Effector memory CD4-positive, alpha-beta T cell (primary cell): ENCODE data around the gene GOLT1A.

Experiments
- DNase-seq, 3 donors: peaks; one replicate each; pipeline ENCODE4 v3.0.0-alpha.2; 2020
- H3K27ac ChIP-seq: 2 replicates; pipeline ENCODE4 v1.7.0; 2013; ENCODE audit warnings: mild to moderate bottlenecking, low read length, moderate library complexity; ENCODE audit not compliant: insufficient read depth, poor library complexity, severe bottlenecking
- H3K27me3 ChIP-seq: replicated peaks from 2 replicates; pipeline ENCODE4 v1.7.0; 2013; ENCODE audit warnings: mild to moderate bottlenecking, low read length; ENCODE audit not compliant: insufficient read depth, control insufficient read depth, poor library complexity, severe bottlenecking
- H3K36me3 ChIP-seq: 2 replicates; pipeline ENCODE4 v1.7.0; 2013; ENCODE audit warnings: mild to moderate bottlenecking, low read length, moderate library complexity; ENCODE audit not compliant: control insufficient read depth, insufficient read depth
- H3K4me1 ChIP-seq: 2 replicates; pipeline ENCODE4 v1.7.0; 2013; ENCODE audit warnings: low read length, mild to moderate bottlenecking; ENCODE audit not compliant: control insufficient read depth, insufficient read depth, poor library complexity, severe bottlenecking
- H3K4me3 ChIP-seq: 2 replicates; pipeline ENCODE4 v1.7.0; 2013; ENCODE audit warnings: low read length, low read depth, mild to moderate bottlenecking; ENCODE audit not compliant: insufficient read depth, poor library complexity, severe bottlenecking
- H3K9me3 ChIP-seq: 2 replicates; pipeline ENCODE4 v1.7.0; 2013; ENCODE audit warnings: mild to moderate bottlenecking, low read length, moderate library complexity; ENCODE audit not compliant: control insufficient read depth

Gene GOLT1A

DNA sequence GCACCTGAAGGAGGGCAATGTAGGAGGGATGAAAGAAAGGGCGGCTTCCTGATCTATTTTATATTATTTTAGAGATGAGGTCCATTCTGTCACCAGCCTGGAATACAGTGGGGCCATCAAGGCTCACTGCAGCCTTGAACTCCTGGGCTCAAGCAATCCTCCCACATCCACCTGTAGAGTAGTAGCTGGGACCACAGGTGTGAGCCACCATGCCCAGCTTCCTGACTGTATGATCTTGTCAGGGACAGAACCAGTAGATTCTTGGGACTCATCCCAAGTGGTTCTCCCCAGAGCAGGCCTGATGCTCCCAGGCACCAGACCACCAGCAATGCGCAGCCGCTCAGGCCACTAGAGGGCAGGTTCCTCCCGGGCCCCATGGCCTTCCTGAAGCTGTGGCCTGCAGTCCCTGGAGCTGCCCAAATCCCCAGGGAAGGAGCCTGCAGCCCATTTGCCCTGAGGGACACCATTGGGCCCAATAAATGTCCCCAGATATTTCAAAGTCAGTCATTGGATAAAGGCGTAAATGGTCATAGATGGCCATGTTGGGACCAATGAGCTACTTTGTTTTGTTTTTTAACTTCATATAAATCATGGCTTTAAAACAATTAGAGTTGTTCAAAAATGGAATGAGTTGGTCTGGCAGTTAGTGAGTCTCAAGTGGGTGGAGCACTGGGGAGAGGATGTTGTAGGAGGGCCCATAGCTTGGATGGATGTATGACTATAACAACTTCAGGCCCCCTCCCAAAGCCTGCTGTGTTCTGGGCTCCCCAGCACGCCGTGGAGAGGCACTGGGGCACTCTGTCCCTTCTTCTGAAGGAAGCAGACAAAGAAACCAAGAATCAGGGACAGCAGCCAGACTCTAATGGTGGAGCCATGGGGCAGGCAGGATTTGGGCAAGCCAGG lies 44.7 kb upstream of the GOLT1A start:
- Histone ChIP-seq H3K4me1 (no peaks in the 10 kb centered on the region), H3K9me3 (no peaks in the 10 kb centered on the region), H3K36me3 (no peaks in the 10 kb centered on the region), H3K27ac (no peak overlapping the region), H3K27me3 (no peaks in the 10 kb centered on the region), H3K4me3 (no peak overlapping the region)
- DNase-seq: no peak

GRCh38 chr1:204257446-204257845 lies 43.7 kb upstream of the GOLT1A start:
- Histone ChIP-seq H3K36me3 (no peaks in the 10 kb centered on the region), H3K4me1 (no peaks in the 10 kb centered on the region)

GRCh38 chr1:204256531-204256930 lies 42.7 kb upstream of the GOLT1A start:
- Histone ChIP-seq H3K4me3 (no peak overlapping the region), H3K9me3 (no peaks in the 10 kb centered on the region), H3K27ac (no peak overlapping the region), H3K27me3 (no peaks in the 10 kb centered on the region), H3K4me1 (no peaks in the 10 kb centered on the region), H3K36me3 (no peaks in the 10 kb centered on the region)
- DNase-seq: no peak

More at GRCh38 chr1:204257446-204257845, 43.7 kb upstream of the GOLT1A start:
- H3K9me3 ChIP-seq: no peaks in the 10 kb centered on the region
- DNase-seq: no peak
- no peak overlapping the region for H3K27ac ChIP-seq
- no peak overlapping the region for H3K4me3 ChIP-seq
- H3K27me3 ChIP-seq: no peaks in the 10 kb centered on the region

GRCh38 chr1:204255966-204256365 lies 42.2 kb upstream of the GOLT1A start:
- Histone ChIP-seq H3K4me3 (no peak overlapping the region), H3K27me3 (no peaks in the 10 kb centered on the region), H3K9me3 (no peaks in the 10 kb centered on the region), H3K27ac (no peak overlapping the region), H3K4me1 (no peaks in the 10 kb centered on the region), H3K36me3 (no peaks in the 10 kb centered on the region)
- no peak for DNase-seq

DNA sequence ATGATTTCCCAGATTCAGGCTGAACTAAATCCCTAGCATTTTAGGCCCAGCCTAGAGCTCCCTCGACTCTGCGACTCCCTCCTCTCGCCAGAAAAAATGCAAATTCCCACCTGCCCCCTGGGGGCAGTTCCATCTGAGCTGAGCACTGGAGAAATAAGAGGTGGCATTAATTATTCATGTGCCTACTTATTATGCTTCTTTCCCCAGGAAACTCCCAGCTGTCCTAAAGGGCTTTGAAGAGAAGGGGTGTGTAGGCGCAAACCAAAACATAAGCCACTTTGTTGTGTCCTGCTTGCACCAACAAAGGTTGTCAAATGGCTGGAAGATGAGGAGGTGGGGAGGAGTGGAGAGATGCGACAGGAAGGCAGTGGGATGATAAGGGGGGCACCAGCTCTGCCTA lies 41.4 kb upstream of the GOLT1A start:
- Histone ChIP-seq H3K9me3 (no peaks in the 10 kb centered on the region), H3K36me3 (no peaks in the 10 kb centered on the region), H3K27me3 (no peaks in the 10 kb centered on the region), H3K27ac (no peak overlapping the region), H3K4me3 (no peak overlapping the region), H3K4me1 (no peaks in the 10 kb centered on the region)
- DNase-seq: no peak

GRCh38 chr1:204254031-204254661 lies 40.4 kb upstream of the GOLT1A start:
- Histone ChIP-seq H3K36me3 (no peaks in the 10 kb centered on the region), H3K4me1 (no peaks in the 10 kb centered on the region), H3K9me3 (no peaks in the 10 kb centered on the region), H3K4me3 (no peak overlapping the region), H3K27me3 (no peaks in the 10 kb centered on the region), H3K27ac (no peak overlapping the region)
- DNase-seq: no peak

- Histone ChIP-seq H3K9me3 (no peaks in the 10 kb centered on the region), H3K27me3 (no peaks in the 10 kb centered on the region), H3K36me3 (no peaks in the 10 kb centered on the region), H3K4me3 (no peak overlapping the region), H3K27ac (no peak overlapping the region), H3K4me1 (no peaks in the 10 kb centered on the region)
- DNase-seq: no peak
Measured at GRCh38 chr1:204251926-204252689, 38.3 kb upstream of the GOLT1A start.

DNA sequence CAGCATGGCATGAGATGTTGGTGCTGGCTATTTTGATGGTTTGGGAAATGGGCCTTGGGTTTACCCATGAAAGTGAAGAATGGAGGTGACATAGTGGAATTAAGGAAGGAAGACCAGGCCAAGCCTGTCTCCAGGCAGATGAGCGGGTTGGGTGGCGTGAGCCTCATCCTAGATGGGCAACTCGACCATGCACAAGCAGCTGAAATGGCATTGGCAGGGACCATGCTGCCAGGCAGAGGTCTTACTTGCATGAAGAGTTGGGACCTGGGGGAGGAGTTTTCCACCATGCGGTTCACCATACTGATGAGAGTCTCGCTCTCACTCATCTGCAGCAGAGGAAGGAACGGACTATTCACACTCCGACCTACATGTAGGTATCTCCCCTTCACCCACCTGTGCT lies 37.5 kb upstream of the GOLT1A start:
- no peaks in the 10 kb centered on the region for H3K4me1 ChIP-seq
- DNase-seq: no peak
- H3K27ac ChIP-seq: no peak overlapping the region
- H3K27me3 ChIP-seq: no peaks in the 10 kb centered on the region
- no peaks in the 10 kb centered on the region for H3K36me3 ChIP-seq
- no peaks in the 10 kb centered on the region for H3K9me3 ChIP-seq
- no peak overlapping the region for H3K4me3 ChIP-seq

DNA sequence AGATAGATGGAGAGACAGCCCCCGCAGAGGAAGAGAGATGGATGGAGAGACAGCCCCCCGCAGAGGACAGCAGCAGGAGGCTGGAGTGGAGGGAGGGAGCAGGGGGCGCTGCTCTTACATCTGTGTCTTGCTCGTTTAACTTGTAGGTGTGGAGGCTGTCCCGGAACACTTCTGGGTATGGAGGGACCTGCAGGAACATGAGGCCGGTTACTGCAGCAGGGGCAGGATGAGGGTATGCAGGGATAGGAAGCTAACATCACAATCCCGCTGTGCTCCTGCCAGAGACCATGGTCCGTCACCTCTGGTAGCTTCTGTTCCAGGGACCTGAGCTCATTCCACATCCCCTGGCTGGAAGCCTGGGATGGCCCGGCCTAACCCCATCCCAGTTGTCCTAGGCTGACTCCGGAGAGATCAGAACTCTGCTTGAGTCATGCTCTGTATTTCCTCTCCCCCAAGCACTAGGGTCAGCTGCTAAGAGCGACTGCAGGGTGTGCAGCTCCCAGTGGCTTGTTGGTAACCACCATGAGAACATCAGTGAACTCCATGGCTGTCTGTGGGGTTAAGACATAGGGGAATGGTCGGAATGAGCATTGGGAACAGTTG lies 36.7 kb upstream of the GOLT1A start:
- Histone ChIP-seq H3K27me3 (no peaks in the 10 kb centered on the region), H3K9me3 (no peaks in the 10 kb centered on the region), H3K27ac (no peak overlapping the region), H3K4me1 (no peaks in the 10 kb centered on the region), H3K4me3 (no peak overlapping the region), H3K36me3 (no peaks in the 10 kb centered on the region)
- DNase-seq: no peak
